ENCODE results near the gene ARHGAP5. TPM values are rescaled to one million over a fixed set of nuclear protein-coding genes. Genes with fewer than 3 reads are reported as not detected.

ARHGAP5 gene
- total RNA-seq, 1 experiment from 2014 or later, result 63.0 TPM

DNA sequence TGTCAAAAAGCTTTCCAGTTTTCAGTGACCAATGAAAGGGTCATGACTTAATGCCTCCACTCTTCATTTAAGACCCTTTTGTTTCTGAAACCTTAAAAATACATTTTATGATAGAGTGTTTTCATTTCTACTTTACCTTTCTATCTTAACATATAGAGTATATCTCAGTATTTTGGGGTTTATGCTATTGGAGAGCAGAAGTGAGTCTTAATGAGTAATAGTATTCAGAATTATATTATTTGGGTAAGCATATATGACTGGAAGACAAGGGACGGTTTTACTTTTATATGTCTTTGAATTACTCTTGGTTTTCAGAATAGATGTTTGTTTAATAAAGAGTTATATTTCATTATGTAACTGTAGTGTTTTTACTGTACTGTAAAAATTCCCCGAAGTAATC lies 10.8 kb downstream of the ARHGAP5 start:
- in situ Hi-C loops (cut with HindIII; ENCODE audit: low pct_unique_long_range_greater_than_20kb, low sequenced_read_pairs) (no loop called here), intact Hi-C loops (cut with micrococcal nuclease; ENCODE audit: unreplicated experiment) (no loop called here)
- POLR2A ChIA-PET, result no interaction called here
- DNase-seq (ENCODE audit: low read depth, low spot score) (no peak), ATAC-seq (no peak)
- H3K4me3 ChIP-seq (ENCODE audit: low read depth in 2 of 2, low read length in 2 of 2), result no peak overlapping the region
- CTCF ChIA-PET, result no interaction called here
- peaks cover 2% of the 10 kb centered on the region; the same call in 1 of the 2 replicates for H3K36me3 ChIP-seq (ENCODE audit: control insufficient read depth, insufficient read depth, low read length)
- no peak overlapping the region; the same call in 1 of the 2 replicates for H3K27ac ChIP-seq (ENCODE audit: low read length)
- TF ChIP-seq CTCF (IDR thresholded peaks at IDR 0.05) (no peak), SIN3A (IDR thresholded peaks at IDR 0.05; ENCODE audit: borderline replicate concordance, insufficient read depth, low read depth, low read length) (no peak)
- H3K9me3 ChIP-seq (ENCODE audit: control insufficient read depth, insufficient read depth, low read depth, low read length), result no peaks in the 10 kb centered on the region
- peaks cover 30% of the 10 kb centered on the region for H3K4me1 ChIP-seq (ENCODE audit: control insufficient read depth, insufficient read depth, low read length)
- no TSS peak for BruUV-seq (replicated peaks)
- no peaks in the 10 kb centered on the region for H3K27me3 ChIP-seq (ENCODE audit: control insufficient read depth, insufficient read depth, low read length)

DNA sequence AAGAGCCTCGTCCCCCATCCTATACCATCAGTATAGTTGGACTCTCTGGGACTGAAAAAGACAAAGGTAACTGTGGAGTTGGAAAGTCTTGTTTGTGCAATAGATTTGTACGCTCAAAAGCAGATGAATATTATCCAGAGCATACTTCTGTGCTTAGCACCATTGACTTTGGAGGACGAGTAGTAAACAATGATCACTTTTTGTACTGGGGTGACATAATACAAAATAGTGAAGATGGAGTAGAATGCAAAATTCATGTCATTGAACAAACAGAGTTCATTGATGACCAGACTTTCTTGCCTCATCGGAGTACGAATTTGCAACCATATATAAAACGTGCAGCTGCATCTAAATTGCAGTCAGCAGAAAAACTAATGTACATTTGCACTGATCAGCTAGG lies 13.6 kb downstream of the ARHGAP5 start:
- in situ Hi-C loops (cut with HindIII; ENCODE audit: low pct_unique_long_range_greater_than_20kb, low sequenced_read_pairs), result no loop called here
- BruUV-seq (replicated peaks), result no TSS peak

More for the DNA sequence above, 13.6 kb downstream of the ARHGAP5 start:
- Histone ChIP-seq H3K27me3 (ENCODE audit: control insufficient read depth, insufficient read depth, low read length) (no peaks in the 10 kb centered on the region), H3K9me3 (ENCODE audit: control insufficient read depth, insufficient read depth, low read depth, low read length) (no peaks in the 10 kb centered on the region), H3K4me1 (ENCODE audit: control insufficient read depth, insufficient read depth, low read length) (peaks cover 16% of the 10 kb centered on the region; the same call in 1 of the 2 replicates), H3K36me3 (ENCODE audit: control insufficient read depth, insufficient read depth, low read length) (peaks cover 2% of the 10 kb centered on the region; the same call in 1 of the 2 replicates), H3K4me3 (ENCODE audit: low read depth in 2 of 2, low read length in 2 of 2) (no peak overlapping the region), H3K27ac (ENCODE audit: low read length) (no peak overlapping the region)
- ChIA-PET POLR2A (no interaction called here), CTCF (no interaction called here)
- DNase-seq (ENCODE audit: low read depth, low spot score) (no peak), ATAC-seq (no peak)
- intact Hi-C loops (cut with micrococcal nuclease; ENCODE audit: unreplicated experiment), result no loop called here
- TF ChIP-seq TCF7L2 (IDR thresholded peaks at IDR 0.05; ENCODE audit: low read depth, low read length), result no peak
- no peak for TF ChIP-seq REST (IDR thresholded peaks at IDR 0.05; ENCODE audit: insufficient read depth in 1 of 2, low read depth in 2 of 2, low read length in 1 of 2)
- no peak for TF ChIP-seq POLR2AphosphoS5 (IDR thresholded peaks at IDR 0.05; ENCODE audit: low read depth, low read length)
- no peak for TF ChIP-seq SIN3A (IDR thresholded peaks at IDR 0.05; ENCODE audit: borderline replicate concordance, insufficient read depth, low read depth, low read length)
- TF ChIP-seq CTCF (IDR thresholded peaks at IDR 0.05), result no peak

Data from Panc1 (cell line).